Endothelial cell of umbilical vein (primary cell): ENCODE results near the gene CMTM4. TPM values are rescaled to one million over a fixed set of nuclear protein-coding genes. Genes with fewer than 3 reads are reported as not detected.

Experiments used
- BruUV-seq: library from RNA; stranded (reverse); fragments of 400-500 nt; replicated peaks from 2 replicates; lab custom pipeline; 2021; lab: Mats Ljungman, UMichigan
- CTCF ChIA-PET: fragments of 300-600, 350-600 bp; sonication (Branson Sonifier 250); formaldehyde crosslinking; loops from one replicate; lab custom pipeline; 2021; ENCODE audit warnings: antibody characterized with exemption, inconsistent platforms; lab: Charles Lee
- POLR2A ChIA-PET: fragments of 300-600, 350-600 bp; sonication (Branson Sonifier 250); formaldehyde crosslinking; loops from one replicate; lab custom pipeline; 2021; ENCODE audit warnings: antibody characterized with exemption, inconsistent platforms; lab: Charles Lee
- DNase-seq: peaks from one replicate; pipeline ENCODE4 v3.0.0-alpha.2; 2011; ENCODE audit warnings: low read depth, low spot score
- FAIRE-seq: peaks from 2 replicates; lab custom pipeline; 2011; peaks lifted over from hg19 to GRCh38; lab: Jason Lieb, UNC
- H2AFZ ChIP-seq: 2 replicates; pipeline ENCODE4 v1.6.0; 2012; ENCODE audit warnings: low read depth, low read length, control low read depth, inconsistent platforms
- H3K27ac ChIP-seq: 2 replicates; pipeline ENCODE4 v1.5.1; 2011; ENCODE audit warnings: low read depth, mild to moderate bottlenecking, control low read depth, low read length, moderate library complexity; ENCODE audit not compliant: insufficient read depth
- H3K27me3 ChIP-seq, 2 experiments: 2 replicates each; pipeline versions ENCODE4 v1.6.0 to v1.6.1; 2011; ENCODE audit warnings: low read length in 2 of 2, mixed read lengths in 1 of 2; ENCODE audit not compliant: control insufficient read depth in 2 of 2, insufficient read depth in 2 of 2
- H3K36me3 ChIP-seq, 2 experiments: 2 replicates in 1 of 2; 3 replicates in 1 of 2; pipeline ENCODE4 v1.5.1; 2011; ENCODE audit warnings: low read length in 2 of 2, mild to moderate bottlenecking in 1 of 2, moderate library complexity in 1 of 2; ENCODE audit not compliant: control insufficient read depth in 2 of 2, insufficient read depth in 2 of 2; ENCODE audit errors: extremely low read depth in 1 of 2
- H3K4me1 ChIP-seq: 3 replicates; pipeline ENCODE4 v1.5.1; 2011; ENCODE audit warnings: mild to moderate bottlenecking, low read length; ENCODE audit not compliant: control insufficient read depth, insufficient read depth; ENCODE audit errors: extremely low read depth
- H3K4me2 ChIP-seq: 2 replicates; pipeline ENCODE4 v1.6.1; 2011; ENCODE audit warnings: low read length, control low read depth, mixed read lengths; ENCODE audit not compliant: insufficient read depth
- H3K4me3 ChIP-seq, 3 experiments: fragments of 200-600 bp in 1 of 3; sonication (generic), shearing (Covaris generic) in 1 of 3; replicated peaks in 1 of 3; 2 replicates each; pipeline ENCODE4 v1.5.1; 2011 to 2016; ENCODE audit warnings: control low read depth in 3 of 3, low read length in 3 of 3, mild to moderate bottlenecking in 2 of 3, inconsistent platforms in 1 of 3, low read depth in 1 of 3, moderate library complexity in 1 of 3; ENCODE audit not compliant: insufficient read depth in 1 of 3
- H3K79me2 ChIP-seq: 2 replicates; pipeline ENCODE4 v1.6.0; 2012; ENCODE audit warnings: low read length, inconsistent platforms; ENCODE audit not compliant: control insufficient read depth, insufficient read depth
- H3K9ac ChIP-seq: replicated peaks from 2 replicates; pipeline ENCODE3; 2011; ENCODE audit warnings: low read length, control low read depth; ENCODE audit not compliant: insufficient read depth; ENCODE audit errors: extremely low read depth
- H3K9me1 ChIP-seq: replicated peaks from 3 replicates; pipeline ENCODE4 v1.6.0; 2011; ENCODE audit warnings: mild to moderate bottlenecking, low read length; ENCODE audit not compliant: control insufficient read depth, insufficient read depth; ENCODE audit errors: extremely low read depth
- H3K9me3 ChIP-seq: replicated peaks from 2 replicates; pipeline ENCODE4 v1.5.1; 2012; ENCODE audit warnings: low read length, inconsistent platforms; ENCODE audit not compliant: control insufficient read depth, insufficient read depth
- H4K20me1 ChIP-seq: replicated peaks from 2 replicates; pipeline ENCODE3; 2011; ENCODE audit warnings: mild to moderate bottlenecking, low read length; ENCODE audit not compliant: control insufficient read depth, insufficient read depth; ENCODE audit errors: extremely low read depth
- CTCF ChIP-seq, 2 donors: IDR thresholded peaks; 1 replicate in 1 of 2; 2 replicates in 1 of 2; pipeline ENCODE4 v1.5.1; 2011; ENCODE audit warnings: low read length in 2 of 2, mild to moderate bottlenecking in 2 of 2, moderate library complexity in 2 of 2, control low read depth in 1 of 2, inconsistent platforms in 1 of 2, low read depth in 1 of 2; ENCODE audit not compliant: insufficient read depth in 1 of 2; ENCODE audit errors: extremely low read depth in 1 of 2
- EZH2 ChIP-seq: IDR thresholded peaks from 2 replicates; pipeline ENCODE4 v1.6.1; 2012; ENCODE audit warnings: borderline replicate concordance, low read depth, mild to moderate bottlenecking, moderate library complexity, low read length, inconsistent platforms; ENCODE audit not compliant: severe bottlenecking
- JUN ChIP-seq: IDR thresholded peaks from 2 replicates; pipeline ENCODE4 v1.6.1; 2011; ENCODE audit warnings: borderline replicate concordance, low read depth; ENCODE audit not compliant: insufficient read length, insufficient read depth
- MAX ChIP-seq: IDR thresholded peaks from 2 replicates; pipeline ENCODE4 v1.6.1; 2011; ENCODE audit not compliant: insufficient read depth, insufficient read length
- POLR2AphosphoS5 ChIP-seq: IDR thresholded peaks from 2 replicates; pipeline ENCODE4 v1.6.1; 2012; ENCODE audit warnings: low read depth, mild to moderate bottlenecking, control low read depth, low read length, moderate library complexity; ENCODE audit not compliant: insufficient read depth
- dilution Hi-C: fragments of 300-500 bp; cut with MboI; formaldehyde crosslinking; loops from one replicate; pipeline ENCODE4 v1.15.0; 2019; ENCODE audit warnings: low sequenced_read_pairs; ENCODE audit not compliant: extremely low pct_ligation_motif_present
- intact Hi-C: fragments of 100-400 bp; cut with micrococcal nuclease; formaldehyde crosslinking; loops from one replicate; pipeline ENCODE4 v1.10.0; 2022
- polyA plus RNA-seq, 4 experiments: library from polyadenylated mRNA; depleted of rRNA in 3 of 4; stranded (reverse) in 3 of 4; unstranded in 1 of 4; fragments of >200 nt; gene quantifications; 2 replicates each; pipeline versions ENCODE4 v1.2.1 to v1.2.3, GENCODE V29; 2011 to 2012; ENCODE audit warnings: missing spikeins in 1 of 4
- total RNA-seq: library from RNA; stranded (reverse); gene quantifications from 2 replicates; pipeline ENCODE4 v1.2.3, GENCODE V29; 2021

Gene CMTM4
- total and polyA plus RNA-seq, 2 donors (not counting 3 experiments of a cell fraction or from before 2014, with no cell fraction given) = 9.0 to 10.7 TPM

- DNase-seq (no peak), FAIRE-seq (no peak)
- H3K9me1 ChIP-seq = no peaks in the 10 kb centered on the region
- H3K9me3 ChIP-seq = no peaks in the 10 kb centered on the region
- TF ChIP-seq JUN = no peak
- no peak for TF ChIP-seq POLR2AphosphoS5
- no peak for TF ChIP-seq CTCF (IDR thresholded peaks at IDR 0.05; ENCODE audit: extremely low read depth in 1 of 2, insufficient read depth in 1 of 2, low read depth in 1 of 2, low read length in 2 of 2)
- no peak for TF ChIP-seq MAX
- no peak for TF ChIP-seq EZH2
- H3K79me2 ChIP-seq = no peaks in the 10 kb centered on the region
- no TSS peak for BruUV-seq
- no peak overlapping the region for H3K4me3 ChIP-seq
- H3K4me2 ChIP-seq = no peak overlapping the region
- H4K20me1 ChIP-seq = no peaks in the 10 kb centered on the region
- no peaks in the 10 kb centered on the region for H3K4me1 ChIP-seq
- no peaks in the 10 kb centered on the region for H3K36me3 ChIP-seq
- intact Hi-C loops (no loop called here), dilution Hi-C loops (no loop called here)
- no peak overlapping the region for H3K27ac ChIP-seq
- no peak overlapping the region for H3K9ac ChIP-seq
- ChIA-PET POLR2A (no interaction called here), CTCF (interaction anchor here (1.0 to 1.4 kb wide), 5 partner anchors 51 to 155 kb away, joined by 3 to 7 read pairs (median 3); partner anchors contain the start of gene NAE1)
- no peak overlapping the region for H2AFZ ChIP-seq
- H3K27me3 ChIP-seq = peaks cover 0 to 2% of the 10 kb centered on the region in 2 experiments
Observed at GRCh38 chr16:66712512-66712911, 16.0 kb upstream of the CMTM4 start.
